H9 (cell line): Measurements from ENCODE around the gene C20orf202. TPM values are rescaled to one million over a fixed set of nuclear protein-coding genes. Genes with fewer than 3 reads are reported as not detected.

Experiments
- DNase-seq: peaks from one replicate; pipeline ENCODE4 v3.0.0-alpha.2; 2017
- H2AFZ ChIP-seq: one replicate; pipeline ENCODE4 v1.6.1; 2013; ENCODE audit warnings: mild to moderate bottlenecking, low read length, control low read depth, moderate library complexity
- H2AK5ac ChIP-seq: 2 replicates; pipeline ENCODE4 v1.6.1; 2013; ENCODE audit warnings: low read length, control low read depth, mixed read lengths; ENCODE audit not compliant: insufficient read length
- H2BK120ac ChIP-seq: one replicate; pipeline ENCODE4 v1.6.1; 2013; ENCODE audit warnings: low read depth, mild to moderate bottlenecking, low read length, control low read depth, inconsistent platforms; ENCODE audit not compliant: poor library complexity, severe bottlenecking
- H2BK12ac ChIP-seq: 2 replicates; pipeline ENCODE4 v1.6.1; 2013; ENCODE audit warnings: low read length, control low read depth, mixed read lengths, low read depth; ENCODE audit not compliant: insufficient read length
- H2BK15ac ChIP-seq: 2 replicates; pipeline ENCODE4 v1.6.1; 2013; ENCODE audit warnings: low read depth, low read length, control low read depth
- H2BK20ac ChIP-seq: one replicate; pipeline ENCODE4 v1.6.1; 2013; ENCODE audit warnings: low read depth, mild to moderate bottlenecking, low read length, control low read depth, inconsistent platforms; ENCODE audit not compliant: poor library complexity, severe bottlenecking
- H2BK5ac ChIP-seq: 2 replicates; pipeline ENCODE4 v1.6.1; 2013; ENCODE audit warnings: low read length, control low read depth, mixed read lengths; ENCODE audit not compliant: insufficient read length
- H3K14ac ChIP-seq: 2 replicates; pipeline ENCODE4 v1.6.1; 2013; ENCODE audit warnings: low read length, control low read depth; ENCODE audit not compliant: insufficient read depth
- H3K18ac ChIP-seq: 2 replicates; pipeline ENCODE4 v1.6.1; 2013; ENCODE audit warnings: low read depth, mild to moderate bottlenecking, mixed read lengths, low read length, control low read depth; ENCODE audit not compliant: insufficient read length
- H3K23ac ChIP-seq: 2 replicates; pipeline ENCODE4 v1.6.1; 2013; ENCODE audit warnings: low read length, control low read depth, mixed read lengths, low read depth; ENCODE audit not compliant: insufficient read length
- H3K23me2 ChIP-seq: 2 replicates; pipeline ENCODE4 v1.6.1; 2013; ENCODE audit warnings: low read depth, mild to moderate bottlenecking, mixed read lengths, low read length, control low read depth; ENCODE audit not compliant: insufficient read length, poor library complexity, severe bottlenecking
- H3K27ac ChIP-seq: 2 replicates; pipeline ENCODE4 v1.5.1; 2013; ENCODE audit warnings: low read length, control low read depth, mixed read lengths, low read depth; ENCODE audit not compliant: insufficient read length
- H3K27me3 ChIP-seq: 2 replicates; pipeline ENCODE4 v1.6.1; 2013; ENCODE audit warnings: low read length, control low read depth, inconsistent platforms; ENCODE audit not compliant: insufficient read depth
- H3K4ac ChIP-seq: 2 replicates; pipeline ENCODE4 v1.6.1; 2013; ENCODE audit warnings: low read depth, mild to moderate bottlenecking, control low read depth, inconsistent platforms, low read length, moderate library complexity
- H3K4me1 ChIP-seq: 2 replicates; pipeline ENCODE4 v1.6.1; 2013; ENCODE audit warnings: low read length, control low read depth, inconsistent platforms; ENCODE audit not compliant: insufficient read depth
- H3K4me2 ChIP-seq: 2 replicates; pipeline ENCODE4 v1.6.1; 2013; ENCODE audit warnings: low read length, control low read depth, mixed read lengths; ENCODE audit not compliant: insufficient read length, insufficient read depth
- H3K56ac ChIP-seq: 2 replicates; pipeline ENCODE4 v1.6.1; 2013; ENCODE audit warnings: low read depth, mild to moderate bottlenecking, mixed read lengths, low read length, control low read depth; ENCODE audit not compliant: insufficient read length
- H3K79me1 ChIP-seq: 2 replicates; pipeline ENCODE4 v1.6.1; 2013; ENCODE audit warnings: low read depth, mild to moderate bottlenecking, moderate library complexity, low read length, control low read depth, inconsistent platforms; ENCODE audit not compliant: insufficient read depth, poor library complexity, severe bottlenecking
- H3K79me2 ChIP-seq: 2 replicates; pipeline ENCODE4 v1.6.1; 2013; ENCODE audit warnings: low read length, control low read depth, inconsistent platforms; ENCODE audit not compliant: insufficient read depth
- H3K9ac ChIP-seq: 2 replicates; pipeline ENCODE4 v1.6.1; 2013; ENCODE audit warnings: low read length, control low read depth, mixed read lengths; ENCODE audit not compliant: insufficient read length; ENCODE audit errors: extremely low read depth
- H3K9me3 ChIP-seq: one replicate; pipeline ENCODE4 v1.6.1; 2013; ENCODE audit warnings: low read depth, low read length, inconsistent platforms; ENCODE audit not compliant: control insufficient read depth
- H3T11ph ChIP-seq: one replicate; pipeline ENCODE4 v1.6.1; 2013; ENCODE audit warnings: mild to moderate bottlenecking, low read length, control low read depth, inconsistent platforms
- H4K20me1 ChIP-seq: one replicate; pipeline ENCODE4 v1.6.1; 2013; ENCODE audit not compliant: control insufficient read depth, insufficient read length, insufficient read depth
- H4K5ac ChIP-seq: 2 replicates; pipeline ENCODE4 v1.6.1; 2013; ENCODE audit warnings: low read depth, mild to moderate bottlenecking, mixed read lengths, low read length, control low read depth; ENCODE audit not compliant: insufficient read length
- H4K8ac ChIP-seq: replicated peaks from 2 replicates; pipeline ENCODE4 v1.6.1; 2013; ENCODE audit warnings: low read length, control low read depth, mixed read lengths, low read depth; ENCODE audit not compliant: insufficient read length
- H4K91ac ChIP-seq: 2 replicates; pipeline ENCODE4 v1.6.1; 2013; ENCODE audit warnings: low read depth, mild to moderate bottlenecking, moderate library complexity, mixed read lengths, low read length, control low read depth; ENCODE audit not compliant: insufficient read length
- H3K27ac Mint-ChIP-seq, 3 experiments: 2 replicates in 2 of 3; 3 replicates in 1 of 3; pipeline ENCODE4 v1.8.0; 2020 to 2021; ENCODE audit warnings: mixed read lengths in 3 of 3, mild to moderate bottlenecking in 1 of 3, moderate library complexity in 1 of 3
- H3K27me3 Mint-ChIP-seq: 2 replicates; pipeline ENCODE4 v1.8.0; 2021; ENCODE audit warnings: low read depth, mild to moderate bottlenecking, moderate library complexity, mixed read lengths
- H3K36me3 Mint-ChIP-seq, 3 experiments: 2 replicates in 2 of 3; 3 replicates in 1 of 3; pipeline ENCODE4 v1.8.0; 2020 to 2021; ENCODE audit warnings: low read depth in 3 of 3, mixed read lengths in 3 of 3; ENCODE audit not compliant: insufficient read depth in 1 of 3
- H3K4me1 Mint-ChIP-seq, 2 experiments: 2 replicates each; pipeline ENCODE4 v1.8.0; 2020; ENCODE audit warnings: mixed read lengths in 2 of 2
- H3K4me3 Mint-ChIP-seq, 2 experiments: 2 replicates in 1 of 2; 3 replicates in 1 of 2; pipeline ENCODE4 v1.8.0; 2020 to 2021; ENCODE audit warnings: mild to moderate bottlenecking in 2 of 2, mixed read lengths in 2 of 2, moderate library complexity in 1 of 2
- H3K9me3 Mint-ChIP-seq, 2 experiments: 2 replicates in 1 of 2; 3 replicates in 1 of 2; pipeline ENCODE4 v1.8.0; 2020; ENCODE audit warnings: mild to moderate bottlenecking in 2 of 2, mixed read lengths in 2 of 2, moderate library complexity in 1 of 2
- WGBS: extraction: QIAGEN DNeasy Blood & Tissue Kit; methylation state at CpG from one replicate; pipeline ENCODE4 v1.1.7; 2013; ENCODE audit warnings: missing lambda C conversion rate, low lambda C conversion rate, mixed read lengths; ENCODE audit not compliant: insufficient read length; ENCODE audit errors: extremely low coverage; 5-methylcytosine and 5-hydroxymethylcytosine counted together
- total RNA-seq: library from RNA; stranded (reverse); gene quantifications from 2 replicates; pipeline ENCODE4 v1.2.1, GENCODE V29; 2021
- TF ChIP-seq, protein P1 (sequence below): fragments of 200-600 bp; sonication (generic); conservative IDR thresholded peaks from 3 replicates; pipeline ENCODE4 v1.8.0; 2021; ENCODE audit warnings: antibody characterized with exemption, mild to moderate bottlenecking

The C20orf202 gene
- total RNA-seq, 1 experiment from 2014 or later, result 0.13 TPM

DNA sequence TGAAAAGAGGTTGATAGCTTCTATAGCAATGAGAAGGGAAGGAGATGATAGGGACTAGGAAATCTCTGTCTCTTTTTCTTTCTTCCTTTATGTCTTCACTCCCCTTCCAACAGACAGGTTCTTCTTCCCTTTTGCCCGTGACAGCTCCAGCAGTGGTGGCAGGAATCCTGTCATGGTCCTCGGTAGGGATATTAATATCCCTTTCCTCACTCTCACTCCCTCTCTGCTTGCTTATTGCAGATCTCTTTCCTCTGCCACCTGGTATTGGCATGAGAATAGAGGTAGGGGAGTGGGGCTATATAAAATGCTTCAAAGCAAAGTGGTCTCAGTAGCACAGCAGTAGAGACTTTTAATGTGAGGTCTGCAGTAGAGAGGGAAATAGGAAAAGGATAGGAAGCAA lies 42.3 kb downstream of the C20orf202 start:
- Histone ChIP-seq H4K8ac (no peak overlapping the region), H3K4me2 (no peak overlapping the region), H3K14ac (no peak overlapping the region), H3K9ac (no peak overlapping the region), H4K91ac (no peak overlapping the region), H2AFZ (no peak overlapping the region), H3K9me3 (no peaks in the 10 kb centered on the region), H3K23me2 (no peaks in the 10 kb centered on the region), H2BK12ac (no peak overlapping the region), H3K23ac (no peak overlapping the region), H2BK15ac (no peak overlapping the region), H3K79me2 (no peaks in the 10 kb centered on the region), H4K5ac (no peak overlapping the region), H2AK5ac (no peak overlapping the region), H3T11ph (no peak overlapping the region), H3K18ac (no peak overlapping the region), H2BK5ac (no peak overlapping the region), H3K4me1 (no peaks in the 10 kb centered on the region), H2BK20ac (no peak overlapping the region), H3K4ac (no peak overlapping the region), H3K27me3 (no peaks in the 10 kb centered on the region), H3K56ac (no peak overlapping the region), H3K79me1 (no peaks in the 10 kb centered on the region), H2BK120ac (no peak overlapping the region), H4K20me1 (no peaks in the 10 kb centered on the region), H3K27ac (no peak overlapping the region)
- H3K9me3 Mint-ChIP-seq, result peaks cover 2 to 3% of the 10 kb centered on the region in 2 experiments; a peak in 3 of 5 replicates
- H3K4me1 Mint-ChIP-seq, result peaks cover 0 to 5% of the 10 kb centered on the region in 2 experiments; a peak in 3 of 4 replicates
- no peak for DNase-seq
- H3K36me3 Mint-ChIP-seq, result no peaks in the 10 kb centered on the region
- no CpG with 5 or more reads among the region's 2 CpGs for WGBS
- peaks cover 10% of the 10 kb centered on the region for H3K27me3 Mint-ChIP-seq
- H3K4me3 Mint-ChIP-seq, result no peak overlapping the region
- no peak overlapping the region for H3K27ac Mint-ChIP-seq
- TF ChIP-seq, protein P1, sequence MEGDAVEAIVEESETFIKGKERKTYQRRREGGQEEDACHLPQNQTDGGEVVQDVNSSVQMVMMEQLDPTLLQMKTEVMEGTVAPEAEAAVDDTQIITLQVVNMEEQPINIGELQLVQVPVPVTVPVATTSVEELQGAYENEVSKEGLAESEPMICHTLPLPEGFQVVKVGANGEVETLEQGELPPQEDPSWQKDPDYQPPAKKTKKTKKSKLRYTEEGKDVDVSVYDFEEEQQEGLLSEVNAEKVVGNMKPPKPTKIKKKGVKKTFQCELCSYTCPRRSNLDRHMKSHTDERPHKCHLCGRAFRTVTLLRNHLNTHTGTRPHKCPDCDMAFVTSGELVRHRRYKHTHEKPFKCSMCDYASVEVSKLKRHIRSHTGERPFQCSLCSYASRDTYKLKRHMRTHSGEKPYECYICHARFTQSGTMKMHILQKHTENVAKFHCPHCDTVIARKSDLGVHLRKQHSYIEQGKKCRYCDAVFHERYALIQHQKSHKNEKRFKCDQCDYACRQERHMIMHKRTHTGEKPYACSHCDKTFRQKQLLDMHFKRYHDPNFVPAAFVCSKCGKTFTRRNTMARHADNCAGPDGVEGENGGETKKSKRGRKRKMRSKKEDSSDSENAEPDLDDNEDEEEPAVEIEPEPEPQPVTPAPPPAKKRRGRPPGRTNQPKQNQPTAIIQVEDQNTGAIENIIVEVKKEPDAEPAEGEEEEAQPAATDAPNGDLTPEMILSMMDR, result no peak
